Activated CD4-positive, alpha-beta memory T cell treated with anti-CD3 and anti-CD28 coated beads for 36 hours (primary cell): Measurements from ENCODE around the gene ABCC1. TPM values are rescaled to one million over a fixed set of nuclear protein-coding genes. Genes with fewer than 3 reads are reported as not detected.
"Not testable (repeated sequence)": the region's sequence is repeated elsewhere in the genome, so short reads cannot be mapped to it uniquely, and the experiment has no call there.

Source experiments
- CTCF ChIA-PET: fragments of 350-600 bp; sonication (Branson Sonifier 250); formaldehyde crosslinking; loops from one replicate; lab custom pipeline; 2021; ENCODE audit warnings: antibody characterized with exemption, inconsistent platforms; lab: Charles Lee
- POLR2A ChIA-PET: fragments of 350-600 bp; sonication (Branson Sonifier 250); formaldehyde crosslinking; loops from one replicate; lab custom pipeline; 2021; ENCODE audit warnings: antibody characterized with exemption; lab: Charles Lee
- DNase-seq: peaks from one replicate; pipeline ENCODE4 v3.0.0-alpha.2; 2020
- H3K27ac Mint-ChIP-seq: one replicate; pipeline ENCODE4 v1.8.0; 2021; ENCODE audit warnings: mixed read lengths
- H3K27me3 Mint-ChIP-seq: one replicate; pipeline ENCODE4 v1.8.0; 2021; ENCODE audit warnings: mixed read lengths
- H3K36me3 Mint-ChIP-seq: one replicate; pipeline ENCODE4 v1.8.0; 2021; ENCODE audit warnings: mixed read lengths
- H3K4me1 Mint-ChIP-seq: one replicate; pipeline ENCODE4 v1.8.0; 2021; ENCODE audit warnings: low read depth, mixed read lengths
- H3K4me3 Mint-ChIP-seq: one replicate; pipeline ENCODE4 v1.8.0; 2021; ENCODE audit warnings: mild to moderate bottlenecking, mixed read lengths
- H3K9me3 Mint-ChIP-seq: one replicate; pipeline ENCODE4 v1.8.0; 2021; ENCODE audit warnings: mixed read lengths
- intact Hi-C: fragments of 100-400 bp; cut with micrococcal nuclease; formaldehyde crosslinking; loops from one replicate; pipeline ENCODE4 v1.15.1; 2023
- total RNA-seq, 2 experiments: library from RNA; stranded (reverse); gene quantifications; one replicate each; pipeline ENCODE4 v1.2.3, GENCODE V29; 2021

ABCC1 gene
- total RNA-seq, 2 experiments from 2014 or later, result 49.1 to 50.3 TPM

- CTCF ChIA-PET, result no interaction called here
- H3K4me1 Mint-ChIP-seq, result peaks cover 5% of the 10 kb centered on the region
- no peak overlapping the region for H3K4me3 Mint-ChIP-seq
- no peaks in the 10 kb centered on the region for H3K36me3 Mint-ChIP-seq
- POLR2A ChIA-PET, result no interaction called here
- no peak overlapping the region for H3K27ac Mint-ChIP-seq
- intact Hi-C loops, result no loop called here
- H3K9me3 Mint-ChIP-seq, result peaks cover 18% of the 10 kb centered on the region
- no peaks in the 10 kb centered on the region for H3K27me3 Mint-ChIP-seq
- DNase-seq, result no peak
These were observed 205.0 kb downstream of the ABCC1 start for GRCh38 chr16:16154281-16154951.

GRCh38 chr16:16155234-16155633 is 205.8 kb downstream of the ABCC1 start:
- ChIA-PET CTCF (no interaction called here), POLR2A (no interaction called here)
- no peak for DNase-seq
- intact Hi-C loops, result no loop called here
- Mint-ChIP-seq H3K36me3 (peaks cover 3% of the 10 kb centered on the region), H3K4me1 (peaks cover 5% of the 10 kb centered on the region), H3K4me3 (no peak overlapping the region), H3K9me3 (peaks cover 24% of the 10 kb centered on the region), H3K27me3 (no peaks in the 10 kb centered on the region), H3K27ac (no peak overlapping the region)

DNA sequence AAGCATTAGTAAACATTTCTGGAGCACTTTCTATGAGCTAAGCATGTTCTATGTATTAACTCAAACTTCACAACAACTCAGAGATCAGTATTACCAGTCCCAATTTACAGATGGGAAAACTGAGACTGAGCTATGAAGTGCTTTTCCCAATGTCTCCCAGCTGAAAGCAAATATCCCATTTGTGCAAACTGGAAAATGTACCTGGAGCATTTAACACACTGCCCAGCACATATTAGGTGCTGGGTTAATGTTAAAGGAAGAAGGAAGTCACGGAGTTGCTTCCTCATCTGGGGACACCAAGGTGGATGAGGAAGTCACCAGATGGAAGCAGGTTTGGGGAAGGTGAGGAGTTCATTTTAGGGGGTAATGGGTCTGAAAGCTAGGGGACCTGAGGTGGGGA is 207.8 kb downstream of the ABCC1 start:
- peaks cover 3% of the 10 kb centered on the region for H3K36me3 Mint-ChIP-seq
- ChIA-PET CTCF (no interaction called here), POLR2A (no interaction called here)
- H3K9me3 Mint-ChIP-seq, result peaks cover 24% of the 10 kb centered on the region
- DNase-seq, result no peak
- H3K27ac Mint-ChIP-seq, result no peak overlapping the region
- H3K4me1 Mint-ChIP-seq, result no peaks in the 10 kb centered on the region
- H3K27me3 Mint-ChIP-seq, result peaks cover 4% of the 10 kb centered on the region
- intact Hi-C loops, result no loop called here
- no peak overlapping the region for H3K4me3 Mint-ChIP-seq

- Mint-ChIP-seq H3K27ac (no peak overlapping the region), H3K27me3 (peaks cover 4% of the 10 kb centered on the region), H3K9me3 (peaks cover 24% of the 10 kb centered on the region), H3K4me1 (no peaks in the 10 kb centered on the region), H3K4me3 (no peak overlapping the region), H3K36me3 (peaks cover 3% of the 10 kb centered on the region)
- DNase-seq, result no peak
- CTCF ChIA-PET, result no interaction called here
- intact Hi-C loops, result no loop called here
- POLR2A ChIA-PET, result no interaction called here
These were observed 208.8 kb downstream of the ABCC1 start for GRCh38 chr16:16158082-16158658.

- Mint-ChIP-seq H3K4me1 (no peaks in the 10 kb centered on the region), H3K36me3 (peaks cover 3% of the 10 kb centered on the region), H3K9me3 (peaks cover 24% of the 10 kb centered on the region), H3K4me3 (no peak overlapping the region), H3K27ac (no peak overlapping the region), H3K27me3 (peaks cover 4% of the 10 kb centered on the region)
- DNase-seq, result no peak
- ChIA-PET POLR2A (no interaction called here), CTCF (no interaction called here)
- intact Hi-C loops, result no loop called here
These were observed 209.4 kb downstream of the ABCC1 start for GRCh38 chr16:16158741-16159374.

GRCh38 chr16:16159662-16160061 is 210.2 kb downstream of the ABCC1 start:
- Mint-ChIP-seq H3K4me3 (no peak overlapping the region), H3K27ac (no peak overlapping the region), H3K36me3 (peaks cover 3% of the 10 kb centered on the region), H3K27me3 (peaks cover 4% of the 10 kb centered on the region), H3K9me3 (peaks cover 24% of the 10 kb centered on the region), H3K4me1 (no peaks in the 10 kb centered on the region)
- CTCF ChIA-PET, result no interaction called here
- intact Hi-C loops, result no loop called here
- POLR2A ChIA-PET, result interaction anchor here (0.5 kb wide), 1 partner anchor 193 kb away, joined by 3 read pairs; no protein-coding TSS in a partner anchor
- DNase-seq, result no peak

- POLR2A ChIA-PET, result no interaction called here
- CTCF ChIA-PET, result no interaction called here
- Mint-ChIP-seq H3K4me1 (no peaks in the 10 kb centered on the region), H3K4me3 (no peak overlapping the region), H3K36me3 (peaks cover 3% of the 10 kb centered on the region), H3K27ac (no peak overlapping the region), H3K9me3 (peaks cover 24% of the 10 kb centered on the region), H3K27me3 (peaks cover 4% of the 10 kb centered on the region)
- intact Hi-C loops, result no loop called here
- DNase-seq, result no peak
These were observed 211.9 kb downstream of the ABCC1 start for GRCh38 chr16:16161319-16161718.

GRCh38 chr16:16161840-16162239 is 212.4 kb downstream of the ABCC1 start:
- peaks cover 24% of the 10 kb centered on the region for H3K9me3 Mint-ChIP-seq
- H3K4me1 Mint-ChIP-seq, intact Hi-C loops, POLR2A ChIA-PET, H3K36me3 Mint-ChIP-seq, DNase-seq, H3K4me3 Mint-ChIP-seq, H3K27me3 Mint-ChIP-seq, H3K27ac Mint-ChIP-seq: not testable (repeated sequence)
- CTCF ChIA-PET, result interaction anchor here (1.1 kb wide), 1 partner anchor 19 kb away, joined by 3 read pairs; no protein-coding TSS in a partner anchor

GRCh38 chr16:16162591-16162990 is 213.2 kb downstream of the ABCC1 start:
- Mint-ChIP-seq H3K4me1 (no peaks in the 10 kb centered on the region), H3K9me3 (peaks cover 20% of the 10 kb centered on the region), H3K27me3 (peaks cover 4% of the 10 kb centered on the region), H3K27ac (no peak overlapping the region), H3K36me3 (peaks cover 3% of the 10 kb centered on the region), H3K4me3 (no peak overlapping the region)
- intact Hi-C loops, result no loop called here
- ChIA-PET CTCF (interaction anchor here (1.1 kb wide), 1 partner anchor 20 kb away, joined by 3 read pairs; no protein-coding TSS in a partner anchor), POLR2A (no interaction called here)
- DNase-seq, result peak; percentile 19

DNA sequence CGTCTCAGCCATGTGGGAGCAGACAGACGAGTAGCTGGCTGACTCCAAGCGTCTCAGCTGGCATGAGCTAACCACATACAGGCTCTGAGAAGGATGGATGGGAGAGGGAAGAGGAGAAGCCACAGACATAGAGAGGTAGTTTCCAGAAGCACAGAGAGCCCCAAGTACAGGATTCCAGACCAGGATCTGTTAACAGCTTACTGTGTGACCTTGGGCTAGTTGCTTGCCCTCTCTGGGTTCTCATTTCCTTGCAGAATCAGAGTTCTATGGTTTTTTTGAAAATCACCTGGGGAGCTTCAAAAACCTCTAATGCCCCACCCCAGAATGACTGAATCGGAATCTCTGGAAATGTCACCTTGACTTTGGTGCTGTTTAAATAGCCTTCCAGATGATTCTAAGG is 213.7 kb downstream of the ABCC1 start:
- no peak overlapping the region for H3K27ac Mint-ChIP-seq

GRCh38 chr16:16163571-16163970 is 214.2 kb downstream of the ABCC1 start:
- Mint-ChIP-seq H3K27me3 (peaks cover 4% of the 10 kb centered on the region), H3K4me3 (no peak overlapping the region), H3K27ac (no peak overlapping the region), H3K36me3 (peaks cover 3% of the 10 kb centered on the region), H3K4me1 (no peaks in the 10 kb centered on the region), H3K9me3 (peaks cover 13% of the 10 kb centered on the region)
- CTCF ChIA-PET, result no interaction called here
- intact Hi-C loops, result no loop called here
- POLR2A ChIA-PET, result no interaction called here
- no peak for DNase-seq

More for the DNA sequence above, 213.7 kb downstream of the ABCC1 start:
- Mint-ChIP-seq H3K4me1 (no peaks in the 10 kb centered on the region), H3K9me3 (peaks cover 17% of the 10 kb centered on the region), H3K36me3 (peaks cover 3% of the 10 kb centered on the region), H3K27me3 (peaks cover 4% of the 10 kb centered on the region), H3K4me3 (no peak overlapping the region)
- CTCF ChIA-PET, result interaction anchor here (1.1 kb wide), 1 partner anchor 20 kb away, joined by 3 read pairs; no protein-coding TSS in a partner anchor
- intact Hi-C loops, result no loop called here
- POLR2A ChIA-PET, result no interaction called here
- no peak for DNase-seq

GRCh38 chr16:16164243-16164642 is 214.8 kb downstream of the ABCC1 start:
- POLR2A ChIA-PET, result no interaction called here
- CTCF ChIA-PET, result interaction anchor here (1.0 kb wide), 1 partner anchor 23 kb away, joined by 3 read pairs; no protein-coding TSS in a partner anchor
- peaks cover 4% of the 10 kb centered on the region for H3K27me3 Mint-ChIP-seq
- no peak overlapping the region for H3K4me3 Mint-ChIP-seq
- intact Hi-C loops, result no loop called here
- DNase-seq, result no peak
- peaks cover 6% of the 10 kb centered on the region for H3K9me3 Mint-ChIP-seq
- H3K4me1 Mint-ChIP-seq, result no peaks in the 10 kb centered on the region
- H3K36me3 Mint-ChIP-seq, result peaks cover 3% of the 10 kb centered on the region
- no peak overlapping the region for H3K27ac Mint-ChIP-seq
